Measurements from ENCODE around the gene DPEP3.

DPEP3 gene

DNA sequence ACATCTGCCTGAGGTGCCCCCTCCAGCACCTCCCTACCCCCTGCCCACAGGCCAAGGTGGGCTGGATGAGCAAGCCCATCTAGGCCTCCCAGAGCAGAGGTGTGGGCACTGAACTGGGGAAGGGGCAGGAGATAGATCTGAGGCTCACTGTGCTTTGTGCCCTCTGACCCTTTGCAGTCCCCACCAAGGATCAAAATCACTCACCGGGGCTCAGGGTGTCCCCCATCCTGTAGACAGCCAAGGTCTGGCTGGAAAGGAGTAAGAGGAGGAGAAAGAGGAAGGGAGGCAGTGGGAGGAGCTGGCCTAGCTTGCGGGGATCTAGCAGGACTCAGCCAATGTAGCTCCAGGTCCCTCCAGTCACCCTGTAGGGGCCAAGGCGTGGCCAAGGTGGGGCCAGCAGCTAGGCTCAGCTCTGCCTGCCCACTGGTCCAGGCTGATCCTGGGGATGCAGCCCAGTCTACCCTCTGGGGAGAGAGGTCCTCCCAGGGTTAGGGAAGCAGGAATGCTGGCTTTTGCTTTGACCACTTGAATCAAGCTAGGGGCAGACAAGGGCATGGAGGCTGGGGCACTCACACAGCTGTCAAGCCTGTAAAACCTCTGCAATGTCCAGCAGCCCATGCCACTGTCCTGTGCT, 13.6 kb downstream of the DPEP3 start:
- FAIRE-seq: no peak

- no peak for FAIRE-seq
Measured at GRCh38 chr16:67965668-67966548, 14.4 kb downstream of the DPEP3 start.

DNA sequence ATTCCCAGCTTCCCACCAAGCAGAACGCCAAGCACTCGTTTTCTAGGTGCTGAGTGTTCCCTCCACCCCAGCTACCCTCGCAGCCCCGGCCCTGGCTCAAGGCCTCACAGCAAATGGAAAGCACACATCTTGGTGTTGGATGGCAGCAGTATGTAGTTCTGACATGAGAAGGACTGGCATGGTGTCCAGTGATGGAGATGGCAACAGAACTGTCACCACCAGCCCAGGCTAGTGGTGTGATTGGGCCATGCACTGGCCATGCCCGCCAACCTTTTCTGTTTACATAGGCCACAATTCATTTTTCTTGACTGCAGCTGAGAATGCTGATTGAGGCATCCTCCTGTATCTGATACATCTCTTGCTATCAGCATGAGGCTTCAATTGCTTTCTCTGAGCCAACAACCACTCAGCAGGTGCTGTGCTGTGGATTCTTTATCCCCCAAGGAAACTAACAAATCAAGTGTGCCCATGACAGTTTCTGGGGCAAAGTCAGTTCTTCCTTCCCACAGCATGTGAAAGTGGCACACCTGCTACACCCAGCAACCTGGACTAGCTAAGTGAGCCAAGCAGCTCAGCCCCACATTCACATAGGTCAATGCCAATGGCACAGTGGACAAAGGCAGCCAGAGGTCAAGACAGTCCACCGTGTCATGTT, 15.7 kb downstream of the DPEP3 start:
- no peak for FAIRE-seq

DNA sequence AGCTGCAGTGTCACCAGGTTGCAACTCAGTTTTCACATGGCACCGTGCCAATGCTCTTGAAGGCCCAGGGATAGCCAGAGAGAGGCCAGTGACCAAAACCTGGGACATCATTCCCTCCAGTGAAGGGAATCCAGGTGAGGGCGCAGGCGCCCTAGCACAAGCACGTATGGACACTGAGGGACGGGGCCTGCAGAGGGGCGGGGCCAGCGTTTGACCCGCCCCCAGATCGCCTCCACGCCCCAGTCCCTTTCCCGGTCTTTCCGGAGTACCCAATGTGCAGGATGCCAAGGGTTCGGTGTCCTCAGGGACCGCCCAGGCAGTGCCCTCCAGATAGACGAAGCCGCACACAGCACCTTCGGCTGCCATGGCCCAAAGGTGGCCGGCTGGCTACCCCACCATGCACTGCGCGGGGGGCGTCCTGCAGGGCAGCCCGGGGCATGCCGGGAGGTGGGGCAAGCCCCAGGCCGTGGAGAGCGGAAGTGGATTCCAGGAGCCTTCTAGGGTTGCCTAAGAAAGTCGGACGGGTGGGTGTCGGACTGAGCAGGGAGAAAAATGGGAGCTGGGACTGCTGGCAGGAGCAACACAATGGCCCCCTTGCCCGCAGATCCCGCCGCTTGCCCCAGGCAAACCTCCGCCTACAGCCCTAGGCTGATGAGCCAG, 16.5 kb downstream of the DPEP3 start:
- no peak for FAIRE-seq

DNA sequence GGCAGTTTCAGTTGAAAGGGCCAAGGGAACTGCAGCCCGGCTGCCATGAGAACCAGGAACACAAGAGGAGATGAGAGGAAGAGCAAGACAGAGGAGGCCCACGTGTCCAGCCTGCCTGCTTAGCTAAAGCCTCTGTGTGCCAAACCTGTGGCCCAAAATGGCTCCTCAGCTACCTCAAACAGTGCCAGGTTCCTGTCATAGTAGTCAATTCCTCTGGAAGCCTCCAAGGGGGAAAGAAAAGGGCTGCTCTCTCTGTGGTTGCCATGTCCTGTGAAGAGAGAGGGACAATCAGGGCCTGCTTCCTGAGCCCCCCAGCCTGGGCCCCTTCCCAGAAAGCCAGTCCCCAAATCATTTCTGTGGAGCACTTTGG, 17.0 kb downstream of the DPEP3 start:
- no peak for FAIRE-seq

DNA sequence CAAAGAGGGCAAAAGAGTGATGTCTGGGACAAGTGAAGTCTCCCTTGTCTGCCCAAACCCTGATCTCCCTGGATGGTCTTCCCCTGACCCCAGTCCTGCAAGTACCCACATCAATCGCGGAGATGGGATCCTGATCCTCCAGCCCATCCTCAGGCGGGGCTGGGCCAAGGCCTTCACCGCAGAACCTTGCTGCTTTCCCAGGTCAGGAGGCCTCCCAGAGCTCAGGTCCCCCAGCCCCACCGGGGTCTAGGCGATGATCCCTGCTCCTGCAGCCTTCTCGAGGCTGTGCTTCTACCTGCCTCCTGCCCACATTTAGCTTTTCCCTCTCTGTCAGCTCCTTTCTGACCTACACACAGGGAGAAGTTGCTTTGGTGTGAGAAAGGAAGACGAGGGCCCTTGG, 18.2 kb downstream of the DPEP3 start:
- FAIRE-seq: no peak

GRCh38 chr16:67961551-67961957, 18.7 kb downstream of the DPEP3 start:
- no peak for FAIRE-seq

DNA sequence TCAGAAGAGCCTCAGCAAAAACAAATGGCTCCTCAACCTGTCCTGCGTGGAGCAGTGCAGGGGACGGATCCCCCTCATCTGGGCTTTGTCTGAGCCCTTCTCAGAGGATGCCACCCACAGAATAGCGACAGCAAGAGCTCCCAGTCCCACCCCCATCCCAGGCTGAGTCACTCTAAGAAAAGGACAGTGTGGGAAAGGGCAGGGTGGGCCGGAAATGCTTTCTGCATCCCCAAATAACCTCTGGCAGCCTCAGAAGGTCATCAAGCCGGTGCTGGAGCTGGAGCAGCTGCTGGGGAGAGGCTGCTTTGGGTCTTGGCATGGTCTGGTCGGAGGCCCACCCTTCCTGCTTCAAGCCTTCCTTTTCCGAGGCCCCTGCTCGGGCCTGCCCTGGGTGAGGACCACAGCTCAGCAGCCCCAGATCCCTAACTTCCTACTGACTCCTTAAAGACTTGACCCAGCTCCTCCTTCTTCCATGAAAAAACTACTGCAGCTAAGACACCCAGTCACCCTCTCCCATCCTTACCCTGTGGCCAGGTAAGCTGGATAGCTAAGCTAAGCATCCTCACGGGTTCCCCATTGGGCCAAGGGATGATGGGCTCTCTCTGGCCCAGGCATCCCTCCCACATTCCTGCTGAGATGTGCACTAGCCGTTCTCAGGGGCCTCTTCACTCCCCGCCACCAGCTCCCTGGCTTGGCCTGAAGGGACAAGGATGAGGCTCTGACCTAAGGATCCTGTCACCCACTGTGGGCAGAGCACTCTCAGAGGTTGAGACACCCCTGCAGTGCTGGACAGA, 20.6 kb downstream of the DPEP3 start:
- FAIRE-seq: no peak

DNA sequence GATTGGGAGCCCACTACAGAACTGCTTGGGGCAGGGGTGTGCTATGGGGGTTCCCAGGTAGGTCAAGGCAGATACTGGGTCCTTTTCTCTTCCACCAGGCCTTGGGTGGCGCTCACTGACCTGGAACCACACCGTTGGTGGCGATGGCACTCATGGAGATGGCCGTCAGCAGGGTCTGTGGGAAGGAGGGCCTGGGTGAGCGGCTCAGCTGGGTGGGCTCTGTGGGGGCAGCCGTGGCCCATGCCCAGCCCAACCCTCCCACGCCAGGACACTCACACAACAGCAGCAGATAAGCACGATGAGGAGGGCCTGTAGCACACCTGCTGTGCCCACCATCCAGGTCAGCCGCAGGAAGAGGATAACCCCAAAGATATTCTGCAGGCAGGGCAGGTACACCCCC, 22.7 kb downstream of the DPEP3 start:
- no peak for FAIRE-seq

DNA sequence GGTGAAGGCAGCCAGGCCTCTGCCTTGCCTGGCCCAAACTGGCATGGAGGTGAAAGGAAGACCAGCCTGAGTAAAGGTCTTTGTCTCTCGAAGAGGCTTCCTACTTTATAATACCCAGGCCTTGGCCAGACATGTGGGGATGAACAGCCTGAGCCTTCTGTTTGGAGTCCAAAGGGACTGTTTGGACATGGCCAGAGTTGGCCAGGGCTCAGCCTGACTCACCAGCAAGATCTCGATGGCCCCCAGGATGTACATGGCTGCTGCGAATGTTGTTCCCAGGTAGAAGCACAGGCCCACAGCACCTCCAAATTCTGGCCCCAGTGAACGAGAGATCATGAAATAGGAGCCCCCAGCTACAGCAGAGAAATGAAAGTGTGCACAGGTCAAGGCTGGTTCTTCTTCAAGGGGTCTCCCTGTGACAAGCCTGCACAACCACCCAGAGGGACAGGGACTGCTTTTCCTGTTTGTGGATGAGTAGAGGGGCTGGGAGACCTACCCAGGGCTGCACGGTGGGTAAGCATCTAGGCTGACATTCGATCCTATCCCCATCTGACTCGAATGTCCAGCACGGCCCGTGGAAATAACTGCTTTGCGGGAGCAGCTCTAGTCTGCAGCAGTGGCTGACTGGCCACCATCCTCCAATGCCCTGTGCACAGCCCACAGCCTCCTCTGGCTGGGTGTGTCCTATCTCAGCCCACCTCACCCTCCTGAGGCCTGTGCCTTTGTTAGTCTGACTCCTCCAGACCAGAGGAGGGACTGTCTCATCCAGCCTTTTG, 25.7 kb downstream of the DPEP3 start:
- no peak for FAIRE-seq

DNA sequence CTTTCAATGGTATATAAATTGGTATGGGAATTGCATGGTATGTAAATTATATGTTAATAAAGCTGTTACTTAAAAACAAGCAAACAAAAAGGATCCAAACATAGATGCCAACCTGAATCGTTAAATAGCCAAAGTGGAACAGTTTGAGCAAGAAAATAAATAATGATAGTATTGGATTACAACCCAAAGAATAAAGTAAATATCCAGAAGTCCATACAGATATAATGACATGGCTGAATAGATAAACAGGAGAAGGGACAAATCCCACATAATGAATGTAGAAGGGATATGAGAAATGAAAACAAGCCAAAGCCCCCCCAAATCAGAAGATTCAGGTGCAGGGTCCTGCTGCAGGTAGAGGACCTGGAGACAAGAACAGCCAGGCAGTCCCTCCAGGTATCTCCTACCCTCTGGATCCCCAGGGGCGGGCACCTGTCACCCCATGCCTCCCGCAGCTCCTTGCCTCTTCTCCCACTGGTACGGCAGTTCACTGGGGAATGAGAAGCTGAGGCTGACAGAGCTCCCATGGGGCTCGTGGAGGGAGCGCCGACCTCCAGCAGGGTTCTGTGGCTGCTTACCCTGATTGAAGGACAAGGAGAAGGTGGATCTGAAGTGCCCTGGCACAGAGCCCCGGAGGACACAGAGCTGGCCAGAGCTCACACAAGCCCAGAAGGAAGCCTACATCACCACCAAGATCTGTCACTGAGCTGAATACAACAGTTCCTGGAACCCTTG, 26.5 kb downstream of the DPEP3 start:
- no peak for FAIRE-seq

- no peak for FAIRE-seq
Measured at GRCh38 chr16:67951485-67951884, 28.8 kb downstream of the DPEP3 start.

DNA sequence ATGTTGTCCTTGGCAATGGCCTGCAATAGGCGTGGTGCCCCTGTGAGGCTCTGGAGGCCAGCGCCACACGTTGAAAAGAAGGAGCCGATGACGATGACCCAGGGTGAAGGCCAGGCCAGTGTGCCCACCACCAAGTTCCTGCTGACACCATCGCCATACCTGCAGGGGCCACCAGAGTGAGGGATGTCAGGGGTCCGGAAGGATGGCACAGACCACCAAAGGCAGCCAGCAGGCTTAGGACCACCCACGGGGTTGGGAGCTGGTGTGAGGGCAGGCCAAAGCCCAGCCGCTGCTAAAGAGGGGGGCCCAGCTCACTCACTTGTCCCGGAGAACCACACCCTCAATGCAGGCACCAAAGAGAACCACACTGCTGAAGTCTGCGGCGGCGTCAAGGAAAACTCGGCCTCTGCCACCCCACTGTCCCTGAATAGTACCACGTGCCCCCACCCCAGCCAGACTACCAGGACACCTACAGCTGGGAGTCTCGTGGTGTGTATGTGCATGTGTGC, 29.9 kb downstream of the DPEP3 start:
- FAIRE-seq: no peak

- no peak for FAIRE-seq
Measured at GRCh38 chr16:67949645-67950044, 30.7 kb downstream of the DPEP3 start.

DNA sequence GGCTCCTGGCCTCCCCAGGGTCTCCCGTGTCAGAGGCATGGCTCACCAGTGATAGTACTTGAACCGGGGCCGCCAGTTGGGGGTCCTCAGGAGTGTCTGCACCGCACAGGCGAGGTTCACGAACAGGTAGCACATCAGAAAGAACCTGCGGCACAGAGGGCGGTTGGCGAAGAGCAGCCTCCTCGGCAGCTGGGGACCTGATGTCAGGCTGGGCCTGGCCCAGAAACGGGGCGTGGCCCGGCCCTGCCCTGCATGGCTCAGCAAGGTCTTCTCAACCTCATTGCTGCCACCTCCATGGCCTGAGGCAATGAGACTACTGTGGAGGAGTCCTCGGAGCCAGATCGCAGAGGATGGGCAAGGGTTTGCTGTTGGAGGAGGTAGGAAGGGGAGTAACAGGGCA, 32.3 kb downstream of the DPEP3 start:
- no peak for FAIRE-seq

- no peak for FAIRE-seq
Measured at GRCh38 chr16:67946966-67947558, 33.2 kb downstream of the DPEP3 start.

GRCh38 chr16:67946128-67946569, 34.1 kb downstream of the DPEP3 start:
- FAIRE-seq: no peak

DNA sequence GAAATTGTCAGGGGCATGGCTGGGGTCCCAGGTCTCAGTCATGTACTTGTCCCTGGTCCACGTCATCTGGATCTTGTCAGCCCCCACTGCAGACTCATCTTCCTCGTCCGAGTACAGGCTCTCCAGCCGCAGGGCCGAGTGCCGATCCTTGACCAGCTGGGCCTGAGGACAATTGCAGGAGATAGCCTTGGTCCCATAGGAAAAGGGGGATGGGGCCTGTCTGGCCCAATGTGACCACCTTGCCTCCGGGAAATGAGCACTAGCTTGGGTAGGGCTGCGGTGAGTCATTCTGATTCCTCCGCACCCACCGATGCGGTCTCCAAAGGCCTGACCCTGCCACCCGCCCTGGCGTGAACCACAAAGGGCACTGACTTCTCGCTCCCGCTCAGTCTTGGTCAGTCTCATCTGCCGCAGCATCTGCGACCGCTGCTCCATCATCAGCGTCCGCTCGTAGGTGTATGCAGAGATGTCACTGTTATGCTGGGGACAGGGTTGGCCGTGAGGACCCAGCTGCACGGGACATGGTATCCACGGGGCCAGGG, 34.8 kb downstream of the DPEP3 start:
- FAIRE-seq: no peak

DNA sequence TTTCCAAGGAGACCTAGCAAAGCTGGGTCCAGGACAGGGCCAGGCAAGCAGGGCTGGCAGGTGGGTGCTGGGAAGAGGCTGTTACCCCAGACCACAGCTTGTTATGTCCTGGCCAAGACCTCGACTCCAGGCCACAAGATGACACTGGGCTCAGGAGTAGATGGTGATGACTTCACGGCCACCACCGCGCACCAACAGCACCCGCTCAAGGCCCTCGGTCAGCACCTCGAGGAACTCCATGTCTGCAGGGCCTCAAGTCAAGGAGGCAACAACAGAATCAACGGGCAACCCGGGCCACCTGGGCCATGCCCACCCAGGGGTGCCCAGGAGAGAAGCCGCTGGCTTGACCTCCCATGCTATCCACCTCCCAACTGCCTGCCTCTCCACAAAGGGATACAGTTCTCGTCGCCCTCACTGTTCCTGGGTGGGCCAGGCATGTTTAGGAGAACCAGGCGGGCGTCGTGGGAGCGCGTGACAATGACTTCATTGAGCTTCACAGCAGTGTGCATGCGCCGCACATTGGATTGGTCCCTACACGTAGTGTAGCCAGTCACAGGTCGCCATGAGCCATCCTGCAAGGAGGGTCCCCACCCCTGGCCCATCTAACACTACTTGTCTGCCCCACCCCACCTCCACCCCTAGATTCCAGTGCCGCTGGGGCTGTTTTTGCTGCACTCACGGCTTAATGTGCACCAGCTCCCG, 35.5 kb downstream of the DPEP3 start:
- no peak for FAIRE-seq
